HG03039 (cell line): ENCODE data around the gene PARD3.

Experiments used
- ATAC-seq: cut with Tn5 transposase; IDR thresholded peaks from one replicate; pipeline ENCODE4 v1.9.1; 2021; ENCODE audit warnings: mild to moderate bottlenecking, moderate library complexity; ENCODE audit not compliant: unreplicated experiment

Gene PARD3

DNA sequence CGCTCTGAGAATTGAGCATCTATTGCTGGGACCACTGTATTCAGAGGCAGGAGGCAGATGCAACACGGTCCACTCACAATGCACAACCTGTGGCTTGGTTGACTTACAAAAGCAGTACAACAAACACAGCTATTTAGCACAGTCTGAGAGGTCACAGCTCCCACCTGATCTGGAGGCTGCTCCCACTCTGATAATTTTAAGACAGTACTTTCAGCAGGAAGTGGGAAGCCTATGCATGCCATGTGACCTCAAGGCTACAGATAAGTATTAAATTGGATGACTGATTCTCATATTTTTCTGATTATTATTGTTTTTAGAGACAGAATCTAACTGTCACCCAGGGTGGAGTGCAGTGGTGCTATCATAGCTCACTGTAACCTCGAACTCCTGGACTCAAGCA is 659.3 kb downstream of the PARD3 start:
- ATAC-seq, result no peak

- no peak for ATAC-seq
Measured at GRCh38 chr10:34154383-34154900, 660.7 kb downstream of the PARD3 start.

DNA sequence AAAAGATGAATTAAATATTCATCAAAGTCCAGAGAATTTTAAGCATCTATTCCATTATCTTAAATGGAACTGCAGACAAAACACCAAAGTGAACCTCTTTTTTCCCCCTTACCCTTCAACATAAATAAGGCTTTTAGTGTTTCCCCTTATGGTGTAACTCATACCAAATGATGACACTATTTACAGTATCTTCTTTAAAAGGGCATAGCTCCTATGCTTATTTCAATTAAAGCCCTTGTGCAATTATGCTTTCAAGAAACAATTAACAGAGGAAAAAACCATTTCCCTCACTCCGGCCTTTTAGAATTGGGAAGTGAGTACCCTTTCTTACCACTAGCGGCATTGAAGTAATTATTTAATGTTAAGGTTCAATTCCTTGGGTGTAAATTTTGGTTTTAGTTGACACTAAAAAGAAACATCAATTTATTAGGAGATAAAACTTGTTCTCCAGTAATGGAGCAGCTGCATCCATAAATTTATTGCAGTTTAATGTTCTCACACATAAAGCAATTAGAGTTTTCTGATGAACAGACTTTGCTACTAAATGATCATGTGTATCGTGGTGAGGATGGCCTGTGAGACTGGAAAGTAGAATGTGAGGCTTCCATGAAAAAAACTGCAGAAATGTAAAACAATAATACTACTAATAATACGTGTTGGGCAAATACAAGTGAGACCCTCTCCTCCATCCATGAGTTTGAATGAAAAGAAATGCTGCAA is 661.3 kb downstream of the PARD3 start:
- no peak for ATAC-seq

GRCh38 chr10:34152434-34152833 is 662.7 kb downstream of the PARD3 start:
- no peak for ATAC-seq

- no peak for ATAC-seq
Measured at GRCh38 chr10:34151931-34152330, 663.2 kb downstream of the PARD3 start.

DNA sequence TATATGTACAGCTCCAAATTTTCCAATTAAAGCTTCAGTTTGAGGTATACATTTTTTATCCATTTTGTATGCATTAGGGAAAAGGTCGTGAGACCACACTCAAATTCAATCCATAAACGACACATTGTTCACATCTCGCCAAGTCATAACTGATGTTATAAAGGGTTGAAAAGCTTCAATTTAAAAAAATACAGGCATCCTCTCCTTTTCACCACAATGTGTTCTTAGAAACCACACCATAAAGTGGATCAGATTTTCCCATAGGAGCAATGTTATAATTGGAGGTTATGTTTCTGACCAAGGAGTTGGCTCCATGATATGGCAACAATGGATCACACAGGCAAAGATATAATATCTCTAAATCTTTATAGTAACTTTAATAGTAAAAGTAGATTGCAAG is 663.6 kb downstream of the PARD3 start:
- ATAC-seq, result no peak

DNA sequence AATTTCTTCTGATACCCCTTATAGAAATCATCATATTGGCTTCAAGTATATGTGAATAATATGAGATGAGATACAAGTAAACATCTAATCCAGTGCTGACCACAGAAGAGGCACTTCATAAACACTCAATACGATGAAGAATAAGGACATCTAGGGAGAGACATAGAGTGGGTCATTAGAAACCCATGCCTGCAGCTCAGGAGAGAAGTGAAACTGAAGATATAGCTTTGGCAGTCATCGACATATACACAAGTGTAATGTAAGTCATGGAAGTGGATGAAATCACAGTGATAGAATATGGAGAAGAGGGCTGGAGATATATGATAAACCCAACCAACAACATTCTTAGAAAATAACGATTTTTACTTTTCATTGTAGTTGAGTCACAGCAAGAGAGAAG is 665.0 kb downstream of the PARD3 start:
- ATAC-seq, result no peak

- ATAC-seq, result no peak
Measured at GRCh38 chr10:34148305-34148657, 666.8 kb downstream of the PARD3 start.

DNA sequence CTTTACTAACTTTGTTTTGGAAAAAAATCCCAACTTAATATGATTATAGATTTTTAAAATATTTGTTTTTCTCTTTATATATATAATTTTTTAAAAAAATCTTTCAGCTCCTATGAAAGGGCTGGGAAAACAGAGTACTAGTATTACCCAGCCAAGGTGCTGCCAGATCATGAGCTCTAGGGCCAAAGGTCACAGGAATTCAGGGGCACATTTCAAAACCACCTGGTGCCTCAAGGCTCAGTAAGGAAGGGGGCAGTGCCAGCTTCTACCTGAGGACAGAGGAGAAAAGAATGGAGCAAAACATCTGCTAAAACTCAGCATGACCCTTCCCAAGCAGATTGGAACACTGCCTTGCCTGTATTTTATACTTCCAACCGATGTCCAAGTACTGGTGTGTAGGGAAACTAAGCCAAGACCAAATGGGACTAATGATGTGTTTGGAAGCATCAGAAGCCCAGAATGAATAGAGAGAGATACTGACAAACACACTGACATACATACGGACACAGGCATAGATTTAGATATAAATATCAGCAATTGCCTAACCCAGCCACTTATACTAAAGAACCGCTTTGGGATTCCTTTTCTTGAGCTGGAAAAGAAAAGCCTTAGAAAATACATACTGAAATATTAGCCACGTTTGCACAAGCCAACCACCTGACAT is 667.3 kb downstream of the PARD3 start:
- no peak for ATAC-seq

DNA sequence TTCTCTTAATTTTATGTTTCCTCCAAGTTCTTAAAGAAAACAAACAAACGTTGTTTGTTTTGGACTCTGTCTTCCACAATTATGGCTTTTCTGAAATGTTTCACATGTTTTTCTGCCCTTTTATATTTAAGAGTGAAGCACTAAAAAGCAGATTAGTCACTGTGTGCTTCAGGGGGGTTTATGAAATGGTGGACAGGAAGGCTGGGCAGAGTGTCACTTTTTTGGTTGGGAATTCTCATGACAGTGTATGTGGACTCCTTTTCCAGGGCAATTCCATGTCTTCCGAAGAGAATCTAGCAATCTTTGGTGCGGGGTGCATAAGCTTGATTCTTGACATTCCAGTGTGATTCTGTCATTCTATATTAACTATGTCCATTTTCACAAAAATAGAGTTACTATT is 669.4 kb downstream of the PARD3 start:
- ATAC-seq, result no peak

DNA sequence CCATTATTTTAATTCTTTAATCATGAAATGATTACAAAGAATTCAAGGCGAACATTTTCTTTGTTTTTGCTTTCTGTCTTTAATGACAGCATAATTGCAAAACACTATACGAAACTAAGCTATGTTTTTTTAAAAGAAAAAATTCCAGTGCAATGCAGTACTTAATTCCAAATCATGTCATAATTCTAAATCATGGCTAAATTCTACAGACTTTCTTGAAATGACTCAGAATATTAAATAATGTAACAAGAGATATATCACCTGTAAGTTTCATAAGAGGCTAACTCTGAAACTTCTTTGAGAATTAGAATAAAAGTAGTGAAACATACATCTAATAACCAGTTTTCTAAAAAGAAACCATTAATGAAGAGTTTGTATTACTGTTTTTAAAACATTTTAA is 671.6 kb downstream of the PARD3 start:
- no peak for ATAC-seq

GRCh38 chr10:34141032-34141680 is 673.9 kb downstream of the PARD3 start:
- ATAC-seq, result no peak

- no peak for ATAC-seq
Measured at GRCh38 chr10:34139559-34139958, 675.5 kb downstream of the PARD3 start.

GRCh38 chr10:34137955-34138354 is 677.1 kb downstream of the PARD3 start:
- no peak for ATAC-seq

DNA sequence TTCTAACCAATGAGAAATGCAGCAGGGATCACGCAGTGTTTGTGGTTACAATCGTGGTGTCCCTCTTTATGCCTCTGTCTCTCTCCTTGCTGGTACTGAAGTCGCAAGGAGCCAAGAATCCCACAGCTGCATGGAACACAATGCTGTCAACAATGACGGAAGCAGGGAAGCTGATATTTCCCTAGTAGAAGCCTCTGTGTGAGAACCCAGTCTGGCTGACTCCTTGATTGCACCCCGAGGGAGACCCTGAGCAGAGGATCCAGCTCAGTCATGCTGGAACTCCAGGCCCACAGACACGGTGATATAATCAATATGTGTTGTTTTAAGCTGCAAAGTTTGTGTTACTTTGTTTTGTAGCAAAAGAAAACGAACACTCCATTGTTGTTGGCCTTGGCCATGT is 677.9 kb downstream of the PARD3 start:
- no peak for ATAC-seq

DNA sequence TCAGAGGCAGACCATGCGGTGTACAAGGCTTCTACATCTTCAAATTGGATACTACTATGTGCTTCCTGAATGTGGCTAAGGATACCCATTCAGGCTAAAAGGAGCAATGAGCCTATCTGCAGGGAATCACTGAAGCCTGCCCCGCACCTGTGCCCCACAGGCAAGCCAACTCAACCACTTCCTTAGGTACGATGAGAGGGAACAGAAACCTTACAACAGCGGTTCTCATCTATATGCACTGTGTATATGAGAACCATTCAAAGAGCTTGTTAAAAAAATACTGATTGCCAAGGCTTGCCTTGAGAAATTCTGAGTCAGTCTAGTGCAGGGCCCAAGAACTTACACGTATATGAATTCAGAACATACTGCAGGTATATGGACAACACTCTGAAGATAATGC is 679.6 kb downstream of the PARD3 start:
- ATAC-seq, result no peak

GRCh38 chr10:34134602-34135001 is 680.5 kb downstream of the PARD3 start:
- ATAC-seq, result no peak

GRCh38 chr10:34133406-34133805 is 681.7 kb downstream of the PARD3 start:
- ATAC-seq, result no peak

DNA sequence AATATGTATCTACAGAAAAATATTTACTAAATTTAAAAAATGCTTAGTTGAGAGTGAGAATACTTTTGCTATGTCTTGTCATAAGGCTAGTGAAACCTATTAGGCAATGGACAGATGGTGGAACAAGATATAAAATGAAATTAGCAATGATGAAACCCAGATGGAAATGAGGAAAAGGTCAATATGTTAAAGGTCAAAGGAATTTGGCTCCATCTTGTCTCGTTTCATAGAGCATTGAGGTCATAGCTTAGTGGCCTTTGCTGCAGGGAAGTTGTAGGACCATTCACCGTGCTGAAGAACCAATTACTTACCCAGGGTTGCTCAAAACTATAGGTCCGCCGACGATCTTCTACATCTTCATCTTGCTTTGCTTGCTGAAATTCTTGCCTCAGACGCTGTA is 683.9 kb downstream of the PARD3 start:
- ATAC-seq, result no peak

DNA sequence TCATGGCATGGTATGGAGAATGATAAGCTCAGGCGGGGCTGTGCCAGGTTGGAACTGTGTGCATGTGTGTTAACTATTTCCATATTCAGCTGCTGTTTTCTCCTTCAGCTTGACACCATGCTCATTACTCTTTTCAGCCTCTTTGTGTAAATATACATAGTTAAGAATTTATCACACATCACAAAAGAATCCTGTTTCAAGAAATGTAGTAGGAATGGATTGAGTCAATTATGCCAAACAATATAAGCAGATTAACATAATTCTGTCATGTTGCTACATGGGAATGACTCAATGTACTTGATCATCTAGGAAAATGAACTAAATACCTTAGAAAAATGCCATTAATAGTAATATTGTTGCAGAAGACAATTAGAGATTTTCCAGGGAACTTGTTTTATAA is 687.4 kb downstream of the PARD3 start:
- no peak for ATAC-seq

DNA sequence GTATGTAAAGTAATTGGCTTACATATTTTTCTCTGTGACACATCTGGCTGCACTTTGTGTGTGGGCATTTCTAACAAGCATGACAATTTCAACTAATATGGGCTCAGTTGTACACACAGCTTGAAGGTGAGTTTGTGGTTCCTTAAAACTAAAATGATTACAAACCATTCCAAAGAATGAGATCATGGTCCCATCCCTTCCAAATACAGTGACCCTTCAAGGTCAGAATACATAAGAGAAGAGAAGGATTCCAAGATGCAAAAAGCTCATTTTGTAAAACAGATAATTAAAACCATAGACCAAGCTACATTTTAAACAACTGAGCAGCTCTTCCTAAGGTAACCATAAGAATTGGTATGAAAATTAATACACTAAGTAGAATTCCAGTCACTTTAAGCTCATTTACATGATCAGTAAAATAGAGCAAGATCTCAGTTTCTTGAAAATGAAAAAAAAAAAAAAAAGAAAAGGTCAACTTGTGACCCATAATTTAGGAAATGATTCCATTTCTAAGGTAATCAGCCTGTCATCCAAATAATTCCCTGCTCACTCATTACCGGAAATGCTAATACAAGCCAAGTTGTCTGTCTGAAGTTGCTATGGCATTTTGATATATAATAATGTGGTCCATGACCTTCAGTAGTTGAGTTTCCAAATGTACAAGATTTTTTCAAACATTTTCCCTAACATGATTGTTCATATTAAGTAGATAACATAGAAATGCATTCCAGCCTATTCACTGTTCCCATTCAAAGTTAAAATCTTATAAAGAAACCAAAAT is 688.5 kb downstream of the PARD3 start:
- no peak for ATAC-seq
